NCI-H774 (cell line): Measurements from ENCODE around the gene IRX2.

Experiments used
- DNase-seq: peaks from one replicate; lab custom pipeline; 2025; lab: John Stamatoyannopoulos, UW

The IRX2 gene

DNA sequence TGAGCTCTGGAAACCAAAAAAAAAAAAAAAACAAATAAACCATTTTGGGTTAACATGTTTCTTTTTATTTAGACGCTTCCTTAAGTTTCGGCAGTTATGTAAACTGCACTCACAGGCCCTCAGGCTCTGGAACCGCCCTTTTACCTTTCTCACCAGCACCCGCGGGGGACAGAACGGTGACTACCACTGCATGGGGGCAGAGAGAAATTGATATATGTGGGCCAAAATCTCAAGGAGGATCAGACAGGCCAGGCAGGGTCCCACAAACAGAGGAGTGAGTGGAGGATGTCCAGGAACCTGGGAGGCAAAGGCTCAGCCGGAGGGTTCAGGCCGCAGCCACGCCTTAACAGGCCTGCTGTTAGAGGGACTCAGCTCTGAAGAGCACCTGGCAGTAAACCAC, 54.4 kb downstream of the IRX2 start:
- DNase-seq = no peak
